Activated naive CD4-positive, alpha-beta T cell treated with anti-CD3 and anti-CD28 coated beads, Interleukin-2, amount 10 ng/mL, durations not matched to agents 7 days and 5 days (primary cell): Measurements from ENCODE around the gene IFNGR1.

Source experiments
- CTCF ChIA-PET: fragments of 350-600 bp; sonication (Branson Sonifier 250); formaldehyde crosslinking; loops from one replicate; lab custom pipeline; 2021; ENCODE audit warnings: antibody characterized with exemption; lab: Charles Lee
- DNase-seq: peaks from one replicate; pipeline ENCODE4 v3.0.0-alpha.2; 2020
- H3K27ac Mint-ChIP-seq: one replicate; pipeline ENCODE4 v1.8.0; 2021; ENCODE audit warnings: mild to moderate bottlenecking, moderate library complexity, mixed read lengths
- H3K27me3 Mint-ChIP-seq: one replicate; pipeline ENCODE4 v1.8.0; 2021; ENCODE audit warnings: mild to moderate bottlenecking, mixed read lengths
- H3K36me3 Mint-ChIP-seq: one replicate; pipeline ENCODE4 v1.8.0; 2021; ENCODE audit warnings: mixed read lengths
- H3K4me1 Mint-ChIP-seq: one replicate; pipeline ENCODE4 v1.8.0; 2021; ENCODE audit warnings: mixed read lengths
- H3K4me3 Mint-ChIP-seq: one replicate; pipeline ENCODE4 v1.8.0; 2021; ENCODE audit warnings: mild to moderate bottlenecking, moderate library complexity, mixed read lengths
- H3K9me3 Mint-ChIP-seq: one replicate; pipeline ENCODE4 v1.8.0; 2021; ENCODE audit warnings: mixed read lengths

The IFNGR1 gene

GRCh38 chr6:137248702-137249101 is 29.5 kb upstream of the IFNGR1 start:
- Mint-ChIP-seq H3K27me3 (peaks cover 16% of the 10 kb centered on the region), H3K4me1 (no peaks in the 10 kb centered on the region), H3K4me3 (no peak overlapping the region), H3K36me3 (no peaks in the 10 kb centered on the region), H3K27ac (no peak overlapping the region), H3K9me3 (peaks cover 2% of the 10 kb centered on the region)
- DNase-seq, result no peak
- CTCF ChIA-PET, result no interaction called here

- H3K27ac Mint-ChIP-seq, result no peak overlapping the region
These were observed 28.5 kb upstream of the IFNGR1 start for GRCh38 chr6:137247724-137248123.

GRCh38 chr6:137246791-137247202 is 27.6 kb upstream of the IFNGR1 start:
- H3K4me3 Mint-ChIP-seq, result no peak overlapping the region
- H3K27me3 Mint-ChIP-seq, result peaks cover 4% of the 10 kb centered on the region
- no peak overlapping the region for H3K27ac Mint-ChIP-seq
- H3K9me3 Mint-ChIP-seq, result peaks cover 2% of the 10 kb centered on the region
- no peak for DNase-seq
- no peaks in the 10 kb centered on the region for H3K4me1 Mint-ChIP-seq
- CTCF ChIA-PET, result no interaction called here
- H3K36me3 Mint-ChIP-seq, result no peaks in the 10 kb centered on the region

More at GRCh38 chr6:137247724-137248123, 28.5 kb upstream of the IFNGR1 start:
- Mint-ChIP-seq H3K27me3 (peaks cover 12% of the 10 kb centered on the region), H3K36me3 (no peaks in the 10 kb centered on the region), H3K4me3 (no peak overlapping the region), H3K9me3 (peaks cover 2% of the 10 kb centered on the region), H3K4me1 (no peaks in the 10 kb centered on the region)
- CTCF ChIA-PET, result no interaction called here
- DNase-seq, result no peak

- no peak for DNase-seq
- peaks cover 2% of the 10 kb centered on the region for H3K9me3 Mint-ChIP-seq
- no peak overlapping the region for H3K27ac Mint-ChIP-seq
- CTCF ChIA-PET, result no interaction called here
- H3K4me1 Mint-ChIP-seq, result no peaks in the 10 kb centered on the region
- H3K27me3 Mint-ChIP-seq, result peaks cover 7% of the 10 kb centered on the region
- H3K36me3 Mint-ChIP-seq, result no peaks in the 10 kb centered on the region
- no peak overlapping the region for H3K4me3 Mint-ChIP-seq
These were observed 27.0 kb upstream of the IFNGR1 start for GRCh38 chr6:137246164-137246563.

GRCh38 chr6:137241481-137242038 is 22.4 kb upstream of the IFNGR1 start:
- CTCF ChIA-PET, result no interaction called here
- no peak for DNase-seq

GRCh38 chr6:137240168-137240567 is 21.0 kb upstream of the IFNGR1 start:
- no peak for DNase-seq
- H3K27ac Mint-ChIP-seq, result no peak overlapping the region
- H3K36me3 Mint-ChIP-seq, result peaks cover 9% of the 10 kb centered on the region
- peaks cover 10% of the 10 kb centered on the region for H3K27me3 Mint-ChIP-seq
- H3K4me3 Mint-ChIP-seq, result no peak overlapping the region
- H3K9me3 Mint-ChIP-seq, result peaks cover 6% of the 10 kb centered on the region
- peaks cover 14% of the 10 kb centered on the region for H3K4me1 Mint-ChIP-seq
- CTCF ChIA-PET, result interaction anchor here (0.9 kb wide), 1 partner anchor 146 kb away, joined by 3 read pairs; no protein-coding TSS in a partner anchor

More at GRCh38 chr6:137241481-137242038, 22.4 kb upstream of the IFNGR1 start:
- Mint-ChIP-seq H3K9me3 (peaks cover 6% of the 10 kb centered on the region), H3K27me3 (peaks cover 10% of the 10 kb centered on the region), H3K36me3 (peaks cover 6% of the 10 kb centered on the region), H3K4me1 (peaks cover 8% of the 10 kb centered on the region), H3K4me3 (no peak overlapping the region), H3K27ac (no peak overlapping the region)

GRCh38 chr6:137237413-137238170 is 18.4 kb upstream of the IFNGR1 start:
- Mint-ChIP-seq H3K4me1 (peaks cover 38% of the 10 kb centered on the region), H3K27ac (no peak overlapping the region)
- DNase-seq, result no peak

GRCh38 chr6:137236581-137237355 is 17.6 kb upstream of the IFNGR1 start:
- peaks cover 10% of the 10 kb centered on the region for H3K27me3 Mint-ChIP-seq
- H3K9me3 Mint-ChIP-seq, result peaks cover 10% of the 10 kb centered on the region
- peaks cover 45% of the 10 kb centered on the region for H3K4me1 Mint-ChIP-seq
- H3K36me3 Mint-ChIP-seq, result peaks cover 9% of the 10 kb centered on the region
- H3K4me3 Mint-ChIP-seq, result no peak overlapping the region
- DNase-seq, result no peak
- CTCF ChIA-PET, result no interaction called here
- no peak overlapping the region for H3K27ac Mint-ChIP-seq

More at GRCh38 chr6:137237413-137238170, 18.4 kb upstream of the IFNGR1 start:
- H3K27me3 Mint-ChIP-seq, result peaks cover 10% of the 10 kb centered on the region
- H3K4me3 Mint-ChIP-seq, result no peak overlapping the region
- CTCF ChIA-PET, result no interaction called here
- H3K9me3 Mint-ChIP-seq, result peaks cover 10% of the 10 kb centered on the region
- H3K36me3 Mint-ChIP-seq, result peaks cover 9% of the 10 kb centered on the region

- Mint-ChIP-seq H3K36me3 (peaks cover 9% of the 10 kb centered on the region), H3K27me3 (peaks cover 7% of the 10 kb centered on the region), H3K9me3 (peaks cover 10% of the 10 kb centered on the region), H3K4me1 (peaks cover 54% of the 10 kb centered on the region), H3K27ac (peak overlapping the region; percentile 42), H3K4me3 (no peak overlapping the region)
- no peak for DNase-seq
- CTCF ChIA-PET, result no interaction called here
These were observed 16.5 kb upstream of the IFNGR1 start for GRCh38 chr6:137235686-137236085.

- Mint-ChIP-seq H3K27me3 (peaks cover 12% of the 10 kb centered on the region), H3K36me3 (peaks cover 9% of the 10 kb centered on the region), H3K9me3 (peaks cover 10% of the 10 kb centered on the region), H3K4me3 (no peak overlapping the region), H3K4me1 (peaks cover 53% of the 10 kb centered on the region), H3K27ac (no peak overlapping the region)
- peak; percentile 25 for DNase-seq
- CTCF ChIA-PET, result no interaction called here
These were observed 15.0 kb upstream of the IFNGR1 start for GRCh38 chr6:137233911-137234863.

GRCh38 chr6:137231895-137232294 is 12.7 kb upstream of the IFNGR1 start:
- CTCF ChIA-PET, result interaction anchor here (0.8 to 1.0 kb wide), 2 partner anchors 8 to 14 kb away, joined by 3 to 5 read pairs; no protein-coding TSS in a partner anchor
- Mint-ChIP-seq H3K4me1 (peaks cover 59% of the 10 kb centered on the region), H3K27me3 (peaks cover 12% of the 10 kb centered on the region), H3K9me3 (peaks cover 4% of the 10 kb centered on the region), H3K36me3 (peaks cover 4% of the 10 kb centered on the region), H3K27ac (peak overlapping the region; percentile 29), H3K4me3 (no peak overlapping the region)
- DNase-seq, result no peak

GRCh38 chr6:137230956-137231555 is 11.9 kb upstream of the IFNGR1 start:
- peaks cover 2% of the 10 kb centered on the region for H3K36me3 Mint-ChIP-seq
- H3K27me3 Mint-ChIP-seq, result peaks cover 12% of the 10 kb centered on the region
- CTCF ChIA-PET, result no interaction called here
- peaks cover 59% of the 10 kb centered on the region for H3K4me1 Mint-ChIP-seq
- DNase-seq, result no peak
- H3K27ac Mint-ChIP-seq, result no peak overlapping the region
- no peak overlapping the region for H3K4me3 Mint-ChIP-seq
- peaks cover 4% of the 10 kb centered on the region for H3K9me3 Mint-ChIP-seq

GRCh38 chr6:137230547-137230946 is 11.4 kb upstream of the IFNGR1 start:
- Mint-ChIP-seq H3K9me3 (peaks cover 4% of the 10 kb centered on the region), H3K27ac (no peak overlapping the region), H3K36me3 (peaks cover 1% of the 10 kb centered on the region), H3K4me1 (peaks cover 55% of the 10 kb centered on the region), H3K4me3 (no peak overlapping the region), H3K27me3 (peaks cover 12% of the 10 kb centered on the region)
- CTCF ChIA-PET, result no interaction called here
- no peak for DNase-seq
